WTC11 (cell line): ENCODE measurements around the gene SMOC2. TPM values are rescaled to one million over a fixed set of nuclear protein-coding genes. Genes with fewer than 3 reads are reported as not detected.

Source experiments
- ATAC-seq: fragments of 200-7000 bp; cut with Tn5 transposase; 2 replicates; pipeline ENCODE4 v1.10.0; 2021; ENCODE audit warnings: mild to moderate bottlenecking, moderate library complexity
- CTCF ChIA-PET: fragments of 300-600 bp; sonication (Branson Sonifier 250); formaldehyde crosslinking; loops from one replicate; lab custom pipeline; 2021; ENCODE audit warnings: antibody characterized with exemption; lab: Charles Lee
- POLR2A ChIA-PET: fragments of 350-600 bp; sonication (Branson Sonifier 250); formaldehyde crosslinking; loops from one replicate; lab custom pipeline; 2021; ENCODE audit warnings: antibody characterized with exemption; lab: Charles Lee
- DNase-seq: peaks from one replicate; pipeline ENCODE4 v3.0.0; 2021; ENCODE audit warnings: low spot score
- H3K27ac Mint-ChIP-seq: 2 replicates; pipeline ENCODE4 v1.8.0; 2021; ENCODE audit warnings: mixed read lengths
- H3K27me3 Mint-ChIP-seq: 2 replicates; pipeline ENCODE4 v1.8.0; 2021; ENCODE audit warnings: low read depth, mild to moderate bottlenecking, moderate library complexity, mixed read lengths
- H3K36me3 Mint-ChIP-seq: 2 replicates; pipeline ENCODE4 v1.8.0; 2021; ENCODE audit warnings: mixed read lengths
- H3K4me1 Mint-ChIP-seq: 2 replicates; pipeline ENCODE4 v1.8.0; 2022; ENCODE audit warnings: mixed read lengths
- H3K4me3 Mint-ChIP-seq: 2 replicates; pipeline ENCODE4 v1.8.0; 2021; ENCODE audit warnings: mild to moderate bottlenecking, moderate library complexity, mixed read lengths
- H3K9me3 Mint-ChIP-seq: 2 replicates; pipeline ENCODE4 v1.8.0; 2021; ENCODE audit warnings: mixed read lengths
- CREB1 ChIP-seq: sonication (generic); formaldehyde crosslinking; IDR thresholded peaks from 2 replicates; pipeline ENCODE4 v1.8.0; 2023; ENCODE audit warnings: mild to moderate bottlenecking, missing genetic modification reagents
- ELF4 ChIP-seq: sonication (generic); formaldehyde crosslinking; IDR thresholded peaks from 2 replicates; pipeline ENCODE4 v1.8.1; 2022; ENCODE audit warnings: low read depth, mild to moderate bottlenecking, moderate library complexity, missing genetic modification reagents
- EMX1 ChIP-seq: fragments of 250-450 bp; sonication (Bioruptor Pico); IDR thresholded peaks from 2 replicates; pipeline ENCODE4 v1.8.0; 2021; ENCODE audit warnings: mild to moderate bottlenecking
- ESRRA ChIP-seq: sonication (generic); formaldehyde crosslinking; IDR thresholded peaks from 2 replicates; pipeline ENCODE4 v1.8.1; 2022; ENCODE audit warnings: mild to moderate bottlenecking, missing genetic modification reagents, borderline replicate concordance
- ETV6 ChIP-seq: sonication (generic); formaldehyde crosslinking; IDR thresholded peaks from 2 replicates; pipeline ENCODE4 v1.8.1; 2022; ENCODE audit warnings: mild to moderate bottlenecking, missing genetic modification reagents
- KAT7 ChIP-seq: sonication (generic); formaldehyde crosslinking; IDR thresholded peaks from 2 replicates; pipeline ENCODE4 v1.8.1; 2023; ENCODE audit warnings: missing genetic modification reagents, mild to moderate bottlenecking, borderline replicate concordance
- OVOL2 ChIP-seq: fragments of 250-450 bp; sonication (Bioruptor Pico); IDR thresholded peaks from 2 replicates; pipeline ENCODE4 v1.9.0; 2021; ENCODE audit warnings: mild to moderate bottlenecking, borderline replicate concordance
- RORB ChIP-seq: fragments of 250-450 bp; sonication (Bioruptor Pico); IDR thresholded peaks from 2 replicates; pipeline ENCODE4 v1.9.0; 2021; ENCODE audit warnings: mild to moderate bottlenecking
- SOX15 ChIP-seq: fragments of 250-450 bp; sonication (Bioruptor Pico); IDR thresholded peaks from 2 replicates; pipeline ENCODE4 v1.9.0; 2021; ENCODE audit warnings: mild to moderate bottlenecking
- SP1 ChIP-seq: sonication (generic); formaldehyde crosslinking; conservative IDR thresholded peaks from 2 replicates; pipeline ENCODE4 v1.8.1; 2022; ENCODE audit warnings: missing genetic modification reagents
- TEAD1 ChIP-seq: sonication (generic); formaldehyde crosslinking; IDR thresholded peaks from 2 replicates; pipeline ENCODE4 v1.8.0; 2022; ENCODE audit warnings: mild to moderate bottlenecking, missing genetic modification reagents
- ZNF263 ChIP-seq: sonication (generic); formaldehyde crosslinking; IDR thresholded peaks from 2 replicates; pipeline ENCODE4 v1.8.1; 2022; ENCODE audit warnings: low read depth, mild to moderate bottlenecking, moderate library complexity, missing genetic modification reagents
- ZNF396 ChIP-seq: fragments of 250-450 bp; sonication (Bioruptor Pico); IDR thresholded peaks from 2 replicates; pipeline ENCODE4 v1.8.0; 2021; ENCODE audit warnings: mild to moderate bottlenecking, moderate library complexity, borderline replicate concordance
- ZNF671 ChIP-seq: fragments of 250-450 bp; sonication (Bioruptor Pico); IDR thresholded peaks from 2 replicates; pipeline ENCODE4 v1.8.0; 2021; ENCODE audit warnings: mild to moderate bottlenecking
- total RNA-seq: library from RNA; stranded (reverse); gene quantifications from 3 replicates; pipeline ENCODE4 v1.2.3, GENCODE V29; 2021
- TF ChIP-seq, protein P1 (sequence below): fragments of 250-450 bp; sonication (Bioruptor Pico); IDR thresholded peaks from 2 replicates; pipeline ENCODE4 v1.8.0; 2021; ENCODE audit warnings: mild to moderate bottlenecking
- TF ChIP-seq, protein P2 (sequence below): sonication (generic); formaldehyde crosslinking; IDR thresholded peaks from 2 replicates; pipeline ENCODE4 v1.8.0; 2023; ENCODE audit warnings: missing genetic modification reagents
- TF ChIP-seq, protein P3 (sequence below): fragments of 250-450 bp; sonication (Bioruptor Pico); IDR thresholded peaks from 2 replicates; pipeline ENCODE4 v1.9.0; 2021; ENCODE audit warnings: moderate library complexity, mild to moderate bottlenecking, inconsistent platforms, borderline replicate concordance
- TF ChIP-seq, protein P4 (sequence below): sonication (generic); formaldehyde crosslinking; IDR thresholded peaks from 2 replicates; pipeline ENCODE4 v1.8.1; 2022; ENCODE audit warnings: low read depth, mild to moderate bottlenecking, moderate library complexity, missing genetic modification reagents, borderline replicate concordance
- TF ChIP-seq, protein P5 (sequence below): fragments of 250-450 bp; sonication (Bioruptor Pico); IDR thresholded peaks from 2 replicates; pipeline ENCODE4 v2.1.2; 2022; ENCODE audit warnings: mild to moderate bottlenecking, moderate library complexity
- TF ChIP-seq, protein P6 (sequence below): sonication (generic); formaldehyde crosslinking; IDR thresholded peaks from 2 replicates; pipeline ENCODE4 v1.8.1; 2023; ENCODE audit warnings: mild to moderate bottlenecking, missing genetic modification reagents
- TF ChIP-seq, protein P7 (sequence below): sonication (generic); formaldehyde crosslinking; IDR thresholded peaks from 2 replicates; pipeline ENCODE4 v1.8.0; 2022; ENCODE audit warnings: mild to moderate bottlenecking, missing genetic modification reagents

Gene SMOC2
- total RNA-seq, 1 experiment from 2014 or later: 3.9 TPM

DNA sequence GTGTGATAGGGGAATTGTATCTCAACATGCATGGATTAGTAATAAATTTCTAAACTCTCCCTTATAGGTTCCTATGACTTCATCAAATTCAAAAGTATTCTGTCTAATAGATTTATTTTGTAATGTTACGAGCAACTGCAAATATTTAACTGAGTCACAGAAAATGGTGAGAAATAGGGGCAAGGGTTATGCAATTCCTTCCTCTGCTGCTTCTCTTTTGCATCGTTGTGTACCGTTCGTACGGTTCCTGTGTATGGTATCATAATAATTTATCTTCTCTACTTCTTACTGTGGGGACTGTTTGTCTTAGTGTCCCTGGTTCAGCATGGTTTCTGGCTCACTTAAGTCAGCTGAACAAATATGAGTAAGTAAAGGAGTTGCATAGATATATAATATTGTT is 44.8 kb downstream of the SMOC2 start (continued):
- TF ChIP-seq, protein P1, sequence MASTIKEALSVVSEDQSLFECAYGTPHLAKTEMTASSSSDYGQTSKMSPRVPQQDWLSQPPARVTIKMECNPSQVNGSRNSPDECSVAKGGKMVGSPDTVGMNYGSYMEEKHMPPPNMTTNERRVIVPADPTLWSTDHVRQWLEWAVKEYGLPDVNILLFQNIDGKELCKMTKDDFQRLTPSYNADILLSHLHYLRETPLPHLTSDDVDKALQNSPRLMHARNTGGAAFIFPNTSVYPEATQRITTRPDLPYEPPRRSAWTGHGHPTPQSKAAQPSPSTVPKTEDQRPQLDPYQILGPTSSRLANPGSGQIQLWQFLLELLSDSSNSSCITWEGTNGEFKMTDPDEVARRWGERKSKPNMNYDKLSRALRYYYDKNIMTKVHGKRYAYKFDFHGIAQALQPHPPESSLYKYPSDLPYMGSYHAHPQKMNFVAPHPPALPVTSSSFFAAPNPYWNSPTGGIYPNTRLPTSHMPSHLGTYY (CRISPR knock-in tag): no peak
- TF ChIP-seq ESRRA (CRISPR knock-in tag): no peak
- TF ChIP-seq, protein P2, sequence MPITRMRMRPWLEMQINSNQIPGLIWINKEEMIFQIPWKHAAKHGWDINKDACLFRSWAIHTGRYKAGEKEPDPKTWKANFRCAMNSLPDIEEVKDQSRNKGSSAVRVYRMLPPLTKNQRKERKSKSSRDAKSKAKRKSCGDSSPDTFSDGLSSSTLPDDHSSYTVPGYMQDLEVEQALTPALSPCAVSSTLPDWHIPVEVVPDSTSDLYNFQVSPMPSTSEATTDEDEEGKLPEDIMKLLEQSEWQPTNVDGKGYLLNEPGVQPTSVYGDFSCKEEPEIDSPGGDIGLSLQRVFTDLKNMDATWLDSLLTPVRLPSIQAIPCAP (CRISPR knock-in tag): no peak
- no peak for TF ChIP-seq ZNF396 (CRISPR knock-in tag)

DNA sequence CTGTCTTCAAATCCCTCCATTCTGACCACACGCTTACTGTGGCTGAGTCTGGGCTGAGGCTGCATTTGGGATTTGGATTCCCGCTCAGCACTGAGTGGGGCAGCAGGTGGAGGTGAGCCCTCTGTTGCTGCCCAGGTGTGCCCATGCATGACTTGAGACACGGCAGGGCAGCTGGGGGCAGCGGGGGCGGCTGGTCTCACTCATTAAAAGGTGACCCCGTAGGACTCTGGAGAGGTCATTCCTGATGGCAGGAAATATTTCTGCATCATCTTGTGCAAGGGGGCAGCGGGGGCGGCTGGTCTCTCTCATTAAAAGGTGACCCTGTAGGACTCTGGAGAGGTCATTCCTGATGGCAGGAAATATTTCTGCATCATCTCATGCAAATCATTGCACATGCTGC is 49.8 kb downstream of the SMOC2 start:
- ATAC-seq (no peak), DNase-seq (no peak)
- no peaks in the 10 kb centered on the region for H3K36me3 Mint-ChIP-seq
- no peaks in the 10 kb centered on the region for H3K27me3 Mint-ChIP-seq
- H3K9me3 Mint-ChIP-seq: no peaks in the 10 kb centered on the region
- peaks cover 15% of the 10 kb centered on the region for H3K4me1 Mint-ChIP-seq
- no peak for TF ChIP-seq RORB
- TF ChIP-seq, protein P3, sequence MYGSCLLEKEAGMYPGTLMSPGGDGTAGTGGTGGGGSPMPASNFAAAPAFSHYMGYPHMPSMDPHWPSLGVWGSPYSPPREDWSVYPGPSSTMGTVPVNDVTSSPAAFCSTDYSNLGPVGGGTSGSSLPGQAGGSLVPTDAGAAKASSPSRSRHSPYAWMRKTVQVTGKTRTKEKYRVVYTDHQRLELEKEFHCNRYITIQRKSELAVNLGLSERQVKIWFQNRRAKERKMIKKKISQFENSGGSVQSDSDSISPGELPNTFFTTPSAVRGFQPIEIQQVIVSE (CRISPR knock-in tag): no peak
- TF ChIP-seq, protein P4, sequence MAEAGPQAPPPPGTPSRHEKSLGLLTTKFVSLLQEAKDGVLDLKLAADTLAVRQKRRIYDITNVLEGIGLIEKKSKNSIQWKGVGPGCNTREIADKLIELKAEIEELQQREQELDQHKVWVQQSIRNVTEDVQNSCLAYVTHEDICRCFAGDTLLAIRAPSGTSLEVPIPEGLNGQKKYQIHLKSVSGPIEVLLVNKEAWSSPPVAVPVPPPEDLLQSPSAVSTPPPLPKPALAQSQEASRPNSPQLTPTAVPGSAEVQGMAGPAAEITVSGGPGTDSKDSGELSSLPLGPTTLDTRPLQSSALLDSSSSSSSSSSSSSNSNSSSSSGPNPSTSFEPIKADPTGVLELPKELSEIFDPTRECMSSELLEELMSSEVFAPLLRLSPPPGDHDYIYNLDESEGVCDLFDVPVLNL (CRISPR knock-in tag): no peak
- no peak for TF ChIP-seq ZNF263 (CRISPR knock-in tag)
- TF ChIP-seq EMX1: no peak
- TF ChIP-seq OVOL2 (CRISPR knock-in tag): no peak
- TF ChIP-seq, protein P5, sequence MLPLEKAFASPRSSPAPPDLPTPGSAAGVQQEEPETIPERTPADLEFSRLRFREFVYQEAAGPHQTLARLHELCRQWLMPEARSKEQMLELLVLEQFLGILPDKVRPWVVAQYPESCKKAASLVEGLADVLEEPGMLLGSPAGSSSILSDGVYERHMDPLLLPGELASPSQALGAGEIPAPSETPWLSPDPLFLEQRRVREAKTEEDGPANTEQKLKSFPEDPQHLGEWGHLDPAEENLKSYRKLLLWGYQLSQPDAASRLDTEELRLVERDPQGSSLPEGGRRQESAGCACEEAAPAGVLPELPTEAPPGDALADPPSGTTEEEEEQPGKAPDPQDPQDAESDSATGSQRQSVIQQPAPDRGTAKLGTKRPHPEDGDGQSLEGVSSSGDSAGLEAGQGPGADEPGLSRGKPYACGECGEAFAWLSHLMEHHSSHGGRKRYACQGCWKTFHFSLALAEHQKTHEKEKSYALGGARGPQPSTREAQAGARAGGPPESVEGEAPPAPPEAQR (CRISPR knock-in tag): no peak
- TF ChIP-seq, protein P6, sequence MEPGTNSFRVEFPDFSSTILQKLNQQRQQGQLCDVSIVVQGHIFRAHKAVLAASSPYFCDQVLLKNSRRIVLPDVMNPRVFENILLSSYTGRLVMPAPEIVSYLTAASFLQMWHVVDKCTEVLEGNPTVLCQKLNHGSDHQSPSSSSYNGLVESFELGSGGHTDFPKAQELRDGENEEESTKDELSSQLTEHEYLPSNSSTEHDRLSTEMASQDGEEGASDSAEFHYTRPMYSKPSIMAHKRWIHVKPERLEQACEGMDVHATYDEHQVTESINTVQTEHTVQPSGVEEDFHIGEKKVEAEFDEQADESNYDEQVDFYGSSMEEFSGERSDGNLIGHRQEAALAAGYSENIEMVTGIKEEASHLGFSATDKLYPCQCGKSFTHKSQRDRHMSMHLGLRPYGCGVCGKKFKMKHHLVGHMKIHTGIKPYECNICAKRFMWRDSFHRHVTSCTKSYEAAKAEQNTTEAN (CRISPR knock-in tag): no peak
- TF ChIP-seq TEAD1: no peak
- no peak for TF ChIP-seq ESRRA (CRISPR knock-in tag)
- TF ChIP-seq KAT7 (CRISPR knock-in tag): no peak
- no peak for TF ChIP-seq SP1 (CRISPR knock-in tag)
- TF ChIP-seq, protein P7, sequence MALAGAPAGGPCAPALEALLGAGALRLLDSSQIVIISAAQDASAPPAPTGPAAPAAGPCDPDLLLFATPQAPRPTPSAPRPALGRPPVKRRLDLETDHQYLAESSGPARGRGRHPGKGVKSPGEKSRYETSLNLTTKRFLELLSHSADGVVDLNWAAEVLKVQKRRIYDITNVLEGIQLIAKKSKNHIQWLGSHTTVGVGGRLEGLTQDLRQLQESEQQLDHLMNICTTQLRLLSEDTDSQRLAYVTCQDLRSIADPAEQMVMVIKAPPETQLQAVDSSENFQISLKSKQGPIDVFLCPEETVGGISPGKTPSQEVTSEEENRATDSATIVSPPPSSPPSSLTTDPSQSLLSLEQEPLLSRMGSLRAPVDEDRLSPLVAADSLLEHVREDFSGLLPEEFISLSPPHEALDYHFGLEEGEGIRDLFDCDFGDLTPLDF (CRISPR knock-in tag): no peak
- TF ChIP-seq SOX15 (CRISPR knock-in tag): no peak
- TF ChIP-seq ELF4 (CRISPR knock-in tag): no peak
- no peak for TF ChIP-seq CREB1 (CRISPR knock-in tag)
- TF ChIP-seq ETV6 (CRISPR knock-in tag): no peak
- TF ChIP-seq ZNF671 (CRISPR knock-in tag): no peak
- ChIA-PET CTCF (no interaction called here), POLR2A (no interaction called here)
- H3K4me3 Mint-ChIP-seq: no peak overlapping the region
- H3K27ac Mint-ChIP-seq: no peak overlapping the region
